Measurements from ENCODE around the gene RPTN. TPM values are rescaled to one million over a fixed set of nuclear protein-coding genes. Genes with fewer than 3 reads are reported as not detected.

Gene RPTN
- total RNA-seq, 4 donors from 2014 or later = not detected

DNA sequence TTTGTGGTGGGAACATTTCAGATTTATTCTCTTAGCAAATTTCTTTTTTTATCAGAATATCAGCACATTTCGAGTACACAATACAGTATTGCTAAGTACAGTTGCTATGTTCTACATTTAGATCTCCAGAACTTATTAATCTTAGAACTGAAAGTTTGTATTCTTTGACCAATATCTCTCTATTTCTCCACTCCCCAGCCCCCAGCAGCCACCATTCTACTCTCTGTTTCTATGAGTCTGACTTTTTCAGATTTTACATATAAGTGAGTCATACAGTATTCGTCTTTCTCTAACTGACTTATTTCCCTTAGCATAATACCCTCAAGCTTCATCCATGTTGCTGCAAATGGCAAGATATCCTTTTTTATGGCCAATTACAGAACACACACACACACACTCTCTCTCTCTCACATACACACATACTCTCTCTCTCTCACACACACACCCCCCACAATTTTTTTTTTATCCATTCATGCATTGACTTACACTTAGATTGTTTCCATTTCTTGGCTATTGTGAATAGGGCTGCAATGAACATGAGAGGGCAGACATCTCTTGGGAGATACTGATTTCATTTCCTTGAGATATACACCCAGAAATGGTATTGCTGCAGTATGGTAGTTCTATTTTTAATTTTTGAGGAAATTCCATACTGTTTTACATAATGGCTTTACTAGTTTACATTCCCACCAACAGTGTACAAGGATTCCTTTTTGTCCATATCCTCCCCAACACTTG, 15.7 kb downstream of the RPTN start:
- WGBS = 54% methylated on average over 2 of the region's 2 CpGs
- Histone ChIP-seq H3K27ac (replicated peaks in 1 of 4) (no peak overlapping the region), H3K4me3 (no peak overlapping the region), H3K36me3 (no peaks in the 10 kb centered on the region), H3K4me1 (no peaks in the 10 kb centered on the region), H3K27me3 (peaks cover 0 to 27% (median 0%) of the 10 kb centered on the region in 4 donors), H3K9me3 (peaks cover 0 to 11% (median 10%) of the 10 kb centered on the region in 4 donors)
- intact Hi-C loops (cut with DNase I) = loop anchor here (2.0 kb wide), 1 partner anchor 39 kb away; no protein-coding TSS in a partner anchor
- no peak for TF ChIP-seq POLR2AphosphoS5 (IDR thresholded peaks at IDR 0.05)
- TF ChIP-seq EP300 (IDR thresholded peaks at IDR 0.05) = no peak
- no peak for TF ChIP-seq POLR2A (IDR thresholded peaks at IDR 0.05; ENCODE audit: low read depth)
- TF ChIP-seq, protein P1, sequence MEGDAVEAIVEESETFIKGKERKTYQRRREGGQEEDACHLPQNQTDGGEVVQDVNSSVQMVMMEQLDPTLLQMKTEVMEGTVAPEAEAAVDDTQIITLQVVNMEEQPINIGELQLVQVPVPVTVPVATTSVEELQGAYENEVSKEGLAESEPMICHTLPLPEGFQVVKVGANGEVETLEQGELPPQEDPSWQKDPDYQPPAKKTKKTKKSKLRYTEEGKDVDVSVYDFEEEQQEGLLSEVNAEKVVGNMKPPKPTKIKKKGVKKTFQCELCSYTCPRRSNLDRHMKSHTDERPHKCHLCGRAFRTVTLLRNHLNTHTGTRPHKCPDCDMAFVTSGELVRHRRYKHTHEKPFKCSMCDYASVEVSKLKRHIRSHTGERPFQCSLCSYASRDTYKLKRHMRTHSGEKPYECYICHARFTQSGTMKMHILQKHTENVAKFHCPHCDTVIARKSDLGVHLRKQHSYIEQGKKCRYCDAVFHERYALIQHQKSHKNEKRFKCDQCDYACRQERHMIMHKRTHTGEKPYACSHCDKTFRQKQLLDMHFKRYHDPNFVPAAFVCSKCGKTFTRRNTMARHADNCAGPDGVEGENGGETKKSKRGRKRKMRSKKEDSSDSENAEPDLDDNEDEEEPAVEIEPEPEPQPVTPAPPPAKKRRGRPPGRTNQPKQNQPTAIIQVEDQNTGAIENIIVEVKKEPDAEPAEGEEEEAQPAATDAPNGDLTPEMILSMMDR (IDR thresholded peaks at IDR 0.05) = no peak
- DNase-seq (ENCODE audit: extremely low spot score) = no peak

DNA sequence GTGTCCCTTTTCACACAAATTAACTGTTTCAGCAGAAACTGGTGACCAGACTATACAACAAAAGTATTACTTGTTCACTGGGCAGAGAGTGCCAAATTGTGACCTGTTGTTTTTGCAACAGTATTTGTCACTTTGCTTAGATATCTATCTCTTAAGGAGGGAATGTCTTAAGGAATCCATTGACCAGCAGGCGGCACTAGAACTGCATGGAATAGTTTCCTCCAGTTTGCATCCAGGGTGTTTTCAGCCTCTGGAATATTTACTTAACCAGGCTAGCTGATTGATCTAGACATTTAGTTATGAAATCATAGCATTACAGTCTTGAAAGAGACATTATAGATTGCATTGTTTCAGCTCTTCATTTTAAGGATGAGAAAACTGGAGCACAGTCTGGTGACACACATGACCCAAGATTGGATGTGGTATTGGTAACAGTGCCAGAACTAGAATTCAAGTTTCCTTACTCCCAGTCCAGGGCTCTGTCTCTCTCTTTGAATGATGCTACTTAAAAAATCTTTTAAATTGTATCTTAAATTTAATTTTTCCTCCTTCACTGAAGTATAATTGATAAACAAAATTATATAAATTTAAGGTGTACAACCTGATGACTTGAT, 16.9 kb downstream of the RPTN start:
- Histone ChIP-seq H3K4me3 (no peak overlapping the region), H3K36me3 (no peaks in the 10 kb centered on the region), H3K27ac (replicated peaks in 1 of 4) (no peak overlapping the region), H3K27me3 (peaks cover 0 to 21% (median 0%) of the 10 kb centered on the region in 4 donors), H3K4me1 (no peaks in the 10 kb centered on the region), H3K9me3 (no peaks in the 10 kb centered on the region)
- TF ChIP-seq, protein P1 (IDR thresholded peaks at IDR 0.05) = peak; percentile 59 to 65 (median 62)
- TF ChIP-seq POLR2A (IDR thresholded peaks at IDR 0.05; ENCODE audit: low read depth) = no peak
- intact Hi-C loops (cut with DNase I) = loop anchor here (2.0 kb wide), 1 partner anchor 41 kb away; no protein-coding TSS in a partner anchor
- 0% methylated on average over 1 of the region's 1 CpG for WGBS
- peak; percentile 83 for DNase-seq (ENCODE audit: extremely low spot score)

DNA sequence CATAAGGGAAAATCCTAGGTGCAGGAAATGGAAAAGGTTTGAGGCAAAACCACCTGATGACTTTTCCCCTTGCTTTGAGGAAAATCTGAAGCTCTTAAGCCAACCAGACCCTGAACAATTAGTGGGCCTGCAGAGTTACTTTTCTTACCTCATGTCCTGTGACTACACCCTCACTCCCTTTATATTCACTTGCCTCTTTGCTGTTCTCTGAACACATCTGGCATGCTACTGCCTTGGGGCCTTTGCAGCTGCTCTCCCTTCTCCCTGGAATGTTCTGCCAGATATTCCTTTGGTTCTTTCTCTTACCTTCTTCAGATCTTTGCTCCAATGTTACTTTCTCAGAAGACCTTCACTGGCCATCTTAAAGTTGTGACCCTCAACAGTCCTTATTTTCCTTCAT, 21.8 kb downstream of the RPTN start:
- Histone ChIP-seq H3K27me3 (peaks cover 0 to 13% (median 0%) of the 10 kb centered on the region in 4 donors), H3K4me1 (no peaks in the 10 kb centered on the region), H3K9me3 (peaks cover 0 to 17% (median 12%) of the 10 kb centered on the region in 4 donors), H3K4me3 (no peak overlapping the region), H3K36me3 (no peaks in the 10 kb centered on the region), H3K27ac (replicated peaks in 1 of 4) (no peak overlapping the region)
- TF ChIP-seq POLR2A (IDR thresholded peaks at IDR 0.05; ENCODE audit: low read depth) (no peak), POLR2AphosphoS5 (IDR thresholded peaks at IDR 0.05) (no peak), EP300 (IDR thresholded peaks at IDR 0.05) (no peak)
- TF ChIP-seq, protein P1 (IDR thresholded peaks at IDR 0.05) = no peak
- intact Hi-C loops (cut with DNase I) = no loop called here
- DNase-seq (ENCODE audit: extremely low spot score) = no peak

DNA sequence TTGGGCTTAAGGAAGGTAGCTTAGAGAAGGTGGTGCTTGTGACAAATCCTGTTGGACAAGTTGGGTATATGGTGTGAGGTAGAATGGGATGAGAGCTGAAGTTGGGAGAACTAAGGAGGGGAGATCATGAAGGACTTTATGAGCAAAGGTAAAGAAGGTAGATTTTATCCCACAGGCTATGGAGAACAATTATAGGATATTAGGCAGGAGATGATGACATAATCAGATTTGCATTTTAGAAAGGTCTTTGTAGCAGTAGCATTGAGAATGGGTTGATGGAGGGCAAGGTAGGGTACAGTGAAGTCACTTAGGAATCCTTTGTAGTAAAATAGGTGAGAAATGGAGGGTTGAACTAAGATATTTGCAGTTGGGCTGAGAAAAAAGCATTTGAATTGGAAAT, 28.8 kb downstream of the RPTN start:
- no peak for TF ChIP-seq POLR2A (IDR thresholded peaks at IDR 0.05; ENCODE audit: low read depth)
- TF ChIP-seq, protein P1 (IDR thresholded peaks at IDR 0.05) = no peak
- TF ChIP-seq POLR2AphosphoS5 (IDR thresholded peaks at IDR 0.05) = no peak
- no peak for TF ChIP-seq EP300 (IDR thresholded peaks at IDR 0.05)
- peaks cover 0 to 39% (median 0%) of the 10 kb centered on the region in 4 donors for H3K27me3 ChIP-seq
- H3K36me3 ChIP-seq = no peaks in the 10 kb centered on the region
- intact Hi-C loops (cut with DNase I) = no loop called here
- no peak overlapping the region for H3K27ac ChIP-seq (replicated peaks in 1 of 4)
- H3K4me3 ChIP-seq = no peak overlapping the region
- no peak for DNase-seq (ENCODE audit: extremely low spot score)
- H3K9me3 ChIP-seq = peaks cover 0 to 19% (median 12%) of the 10 kb centered on the region in 4 donors
- H3K4me1 ChIP-seq = no peaks in the 10 kb centered on the region
